Activated CD4-positive, CD25-positive, alpha-beta regulatory T cell (primary cell): ENCODE measurements around the gene POT1.

Experiments
- DNase-seq, 4 experiments: peaks; one replicate each; lab custom pipeline; 2025; lab: John Stamatoyannopoulos, UW

POT1 gene

GRCh38 chr7:124909808-124910207 lies 19.8 kb downstream of the POT1 start:
- no peak for DNase-seq

GRCh38 chr7:124908259-124908658 lies 21.4 kb downstream of the POT1 start:
- DNase-seq = no peak

GRCh38 chr7:124907490-124907889 lies 22.1 kb downstream of the POT1 start:
- DNase-seq = no peak

- no peak for DNase-seq
Observed at GRCh38 chr7:124898531-124898930, 31.1 kb downstream of the POT1 start.

GRCh38 chr7:124896001-124896400 lies 33.6 kb downstream of the POT1 start:
- no peak for DNase-seq

- no peak for DNase-seq
Observed at GRCh38 chr7:124893140-124893827, 36.3 kb downstream of the POT1 start.

GRCh38 chr7:124887247-124887646 lies 42.4 kb downstream of the POT1 start:
- no peak for DNase-seq

- DNase-seq = no peak
Observed at GRCh38 chr7:124881981-124882380, 47.6 kb downstream of the POT1 start.

GRCh38 chr7:124879771-124880170 lies 49.9 kb downstream of the POT1 start:
- no peak for DNase-seq

- no peak for DNase-seq
Observed at GRCh38 chr7:124879103-124879502, 50.5 kb downstream of the POT1 start.

- no peak for DNase-seq
Observed at GRCh38 chr7:124874644-124875163, 54.9 kb downstream of the POT1 start.

- DNase-seq = no peak
Observed at GRCh38 chr7:124857672-124858235, 71.9 kb downstream of the POT1 start.

- DNase-seq = no peak
Observed at GRCh38 chr7:124856299-124856888, 73.2 kb downstream of the POT1 start.

GRCh38 chr7:124843336-124843735 lies 86.3 kb downstream of the POT1 start:
- no peak for DNase-seq

- no peak for DNase-seq
Observed at GRCh38 chr7:124840435-124840834, 89.2 kb downstream of the POT1 start.

GRCh38 chr7:124839687-124840086 lies 89.9 kb downstream of the POT1 start:
- no peak for DNase-seq

- no peak for DNase-seq
Observed at GRCh38 chr7:124836173-124836572, 93.5 kb downstream of the POT1 start.

GRCh38 chr7:124818807-124819206 lies 110.8 kb downstream of the POT1 start:
- no peak for DNase-seq

GRCh38 chr7:124813994-124814798 lies 115.4 kb downstream of the POT1 start:
- no peak for DNase-seq

GRCh38 chr7:124812764-124813163 lies 116.9 kb downstream of the POT1 start:
- no peak for DNase-seq

GRCh38 chr7:124811341-124811740 lies 118.3 kb downstream of the POT1 start:
- DNase-seq = no peak

GRCh38 chr7:124810605-124811004 lies 119.0 kb downstream of the POT1 start:
- DNase-seq = no peak

- DNase-seq = no peak
Observed at GRCh38 chr7:124808206-124808605, 121.4 kb downstream of the POT1 start.
